Osteoblast (primary cell): ENCODE measurements around the gene ATG7. TPM values are rescaled to one million over a fixed set of nuclear protein-coding genes. Genes with fewer than 3 reads are reported as not detected.

ENCODE experiments used
- DNase-seq: peaks from one replicate; pipeline ENCODE4 v3.0.0; 2011; ENCODE audit warnings: low spot score, mixed read lengths; ENCODE audit not compliant: insufficient read length; ENCODE audit errors: missing footprints
- H2AFZ ChIP-seq: 2 replicates; pipeline ENCODE4 v1.6.0; 2011; ENCODE audit warnings: mild to moderate bottlenecking, low read length
- H3K27ac ChIP-seq: 2 replicates; pipeline ENCODE4 v1.5.1; 2011; ENCODE audit warnings: mild to moderate bottlenecking, low read depth, low read length, moderate library complexity
- H3K27me3 ChIP-seq: 2 replicates; pipeline ENCODE4 v1.6.0; 2012; ENCODE audit warnings: mild to moderate bottlenecking, control low read depth, inconsistent platforms, low read length, moderate library complexity; ENCODE audit not compliant: insufficient read depth
- H3K36me3 ChIP-seq: 2 replicates; pipeline ENCODE4 v1.5.1; 2011; ENCODE audit warnings: mild to moderate bottlenecking, low read length, control low read depth, moderate library complexity; ENCODE audit not compliant: insufficient read depth
- H3K4me1 ChIP-seq: 2 replicates; pipeline ENCODE4 v1.5.1; 2011; ENCODE audit warnings: mild to moderate bottlenecking, low read length, control low read depth, moderate library complexity; ENCODE audit not compliant: insufficient read depth
- H3K4me2 ChIP-seq: 2 replicates; pipeline ENCODE4 v1.6.0; 2011; ENCODE audit warnings: mild to moderate bottlenecking, low read length; ENCODE audit not compliant: insufficient read depth
- H3K4me3 ChIP-seq: fragments of 200-600 bp; sonication (generic); 3 replicates; pipeline ENCODE4 v1.5.1; 2012; ENCODE audit warnings: mild to moderate bottlenecking, low read length, inconsistent platforms; ENCODE audit not compliant: insufficient read depth
- H3K79me2 ChIP-seq: 2 replicates; pipeline ENCODE4 v1.6.0; 2012; ENCODE audit warnings: mild to moderate bottlenecking, low read length, control low read depth, inconsistent platforms; ENCODE audit not compliant: insufficient read depth
- H3K9me3 ChIP-seq: 2 replicates; pipeline ENCODE4 v1.5.1; 2011; ENCODE audit warnings: low read depth, low read length, control low read depth
- H4K20me1 ChIP-seq: 2 replicates; pipeline ENCODE4 v1.6.0; 2012; ENCODE audit warnings: mild to moderate bottlenecking, low read length, control low read depth; ENCODE audit not compliant: insufficient read depth
- total RNA-seq: library from RNA; depleted of rRNA; stranded (reverse); fragments of >200 nt; gene quantifications from 2 replicates; pipeline ENCODE4 v1.2.3, GENCODE V29; 2012
- TF ChIP-seq, protein P1 (sequence below): IDR thresholded peaks from 2 replicates; pipeline ENCODE4 v1.5.1; 2011; ENCODE audit warnings: mild to moderate bottlenecking, low read depth, low read length, moderate library complexity; ENCODE audit errors: extremely low read depth

ATG7 gene
- total RNA-seq, 1 donor, result 93.4 TPM

DNA sequence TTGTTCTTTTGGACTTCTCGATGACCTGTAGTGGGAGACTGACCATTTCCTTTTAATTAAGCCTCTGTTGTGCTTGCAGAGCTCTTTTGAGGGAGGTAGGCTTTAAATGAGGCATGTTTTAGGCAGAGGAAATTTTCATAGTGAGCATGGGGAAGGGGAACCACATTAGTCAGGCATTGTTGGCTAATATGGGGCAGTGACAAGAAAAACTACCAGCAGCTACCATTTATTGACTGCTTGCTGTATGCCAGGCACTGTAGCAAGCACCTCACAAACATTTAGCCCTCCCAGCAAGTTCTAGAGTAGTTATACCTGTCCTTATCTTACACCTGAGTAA, 10.9 kb downstream of the ATG7 start:
- H2AFZ ChIP-seq, result no peak overlapping the region
- peaks cover 25% of the 10 kb centered on the region for H3K4me1 ChIP-seq
- TF ChIP-seq, protein P1, sequence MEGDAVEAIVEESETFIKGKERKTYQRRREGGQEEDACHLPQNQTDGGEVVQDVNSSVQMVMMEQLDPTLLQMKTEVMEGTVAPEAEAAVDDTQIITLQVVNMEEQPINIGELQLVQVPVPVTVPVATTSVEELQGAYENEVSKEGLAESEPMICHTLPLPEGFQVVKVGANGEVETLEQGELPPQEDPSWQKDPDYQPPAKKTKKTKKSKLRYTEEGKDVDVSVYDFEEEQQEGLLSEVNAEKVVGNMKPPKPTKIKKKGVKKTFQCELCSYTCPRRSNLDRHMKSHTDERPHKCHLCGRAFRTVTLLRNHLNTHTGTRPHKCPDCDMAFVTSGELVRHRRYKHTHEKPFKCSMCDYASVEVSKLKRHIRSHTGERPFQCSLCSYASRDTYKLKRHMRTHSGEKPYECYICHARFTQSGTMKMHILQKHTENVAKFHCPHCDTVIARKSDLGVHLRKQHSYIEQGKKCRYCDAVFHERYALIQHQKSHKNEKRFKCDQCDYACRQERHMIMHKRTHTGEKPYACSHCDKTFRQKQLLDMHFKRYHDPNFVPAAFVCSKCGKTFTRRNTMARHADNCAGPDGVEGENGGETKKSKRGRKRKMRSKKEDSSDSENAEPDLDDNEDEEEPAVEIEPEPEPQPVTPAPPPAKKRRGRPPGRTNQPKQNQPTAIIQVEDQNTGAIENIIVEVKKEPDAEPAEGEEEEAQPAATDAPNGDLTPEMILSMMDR, result no peak
- no peaks in the 10 kb centered on the region for H3K9me3 ChIP-seq
- H3K4me3 ChIP-seq, result no peak overlapping the region
- H3K79me2 ChIP-seq, result peaks cover 81% of the 10 kb centered on the region
- peaks cover 28% of the 10 kb centered on the region for H3K36me3 ChIP-seq
- no peak overlapping the region for H3K27ac ChIP-seq
- H3K27me3 ChIP-seq, result no peaks in the 10 kb centered on the region
- no peaks in the 10 kb centered on the region for H4K20me1 ChIP-seq
- no peak overlapping the region for H3K4me2 ChIP-seq
- no peak for DNase-seq

DNA sequence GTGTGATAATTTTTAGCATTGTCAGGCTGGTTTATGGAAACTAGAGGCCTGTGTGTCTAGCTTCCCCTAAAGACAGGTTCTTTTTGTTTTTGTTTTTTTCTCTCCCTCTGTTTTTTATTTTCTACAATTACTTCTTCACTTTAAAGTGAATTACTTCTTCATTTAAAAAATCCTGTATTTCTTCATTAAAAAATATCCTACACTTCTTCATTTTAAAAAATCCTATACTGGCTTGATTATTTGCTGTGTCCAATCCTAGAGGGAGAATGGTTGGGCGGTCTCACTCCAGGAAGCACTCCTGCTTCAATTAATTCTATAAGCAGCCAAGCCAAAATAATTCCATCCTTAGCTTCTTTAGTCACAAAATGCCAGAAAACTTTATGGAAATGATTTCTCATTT, 11.8 kb downstream of the ATG7 start:
- Histone ChIP-seq H3K4me2 (no peak overlapping the region), H3K27me3 (no peaks in the 10 kb centered on the region), H2AFZ (no peak overlapping the region), H3K4me3 (no peak overlapping the region), H3K79me2 (peaks cover 74% of the 10 kb centered on the region), H3K9me3 (no peaks in the 10 kb centered on the region), H3K36me3 (peaks cover 28% of the 10 kb centered on the region), H4K20me1 (no peaks in the 10 kb centered on the region), H3K4me1 (peaks cover 25% of the 10 kb centered on the region), H3K27ac (no peak overlapping the region)
- TF ChIP-seq, protein P1, result no peak
- no peak for DNase-seq

DNA sequence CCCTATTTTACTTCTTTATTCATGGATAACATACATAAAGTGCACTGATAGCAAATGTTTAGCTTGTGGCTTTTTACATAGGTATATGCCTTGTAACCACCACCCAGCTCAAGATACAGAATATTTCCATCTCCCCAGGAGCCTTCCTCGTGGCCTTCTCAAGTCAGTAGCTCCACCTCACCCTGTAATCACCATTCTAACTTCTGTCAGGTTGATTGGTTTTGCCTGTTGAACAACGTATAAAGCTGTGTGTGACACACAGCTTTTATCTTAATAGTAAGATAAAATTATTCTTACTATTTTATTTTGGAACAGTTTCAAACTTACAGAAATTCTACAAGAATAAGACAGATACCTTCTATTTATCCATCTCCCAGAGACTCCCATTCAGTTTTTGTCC, 13.3 kb downstream of the ATG7 start:
- Histone ChIP-seq H3K4me3 (no peak overlapping the region), H3K4me1 (peaks cover 38% of the 10 kb centered on the region), H3K36me3 (peaks cover 26% of the 10 kb centered on the region), H3K79me2 (peaks cover 62% of the 10 kb centered on the region), H2AFZ (no peak overlapping the region), H3K4me2 (no peak overlapping the region), H4K20me1 (no peaks in the 10 kb centered on the region), H3K27me3 (no peaks in the 10 kb centered on the region), H3K27ac (no peak overlapping the region), H3K9me3 (no peaks in the 10 kb centered on the region)
- DNase-seq, result no peak
- TF ChIP-seq, protein P1, result no peak

DNA sequence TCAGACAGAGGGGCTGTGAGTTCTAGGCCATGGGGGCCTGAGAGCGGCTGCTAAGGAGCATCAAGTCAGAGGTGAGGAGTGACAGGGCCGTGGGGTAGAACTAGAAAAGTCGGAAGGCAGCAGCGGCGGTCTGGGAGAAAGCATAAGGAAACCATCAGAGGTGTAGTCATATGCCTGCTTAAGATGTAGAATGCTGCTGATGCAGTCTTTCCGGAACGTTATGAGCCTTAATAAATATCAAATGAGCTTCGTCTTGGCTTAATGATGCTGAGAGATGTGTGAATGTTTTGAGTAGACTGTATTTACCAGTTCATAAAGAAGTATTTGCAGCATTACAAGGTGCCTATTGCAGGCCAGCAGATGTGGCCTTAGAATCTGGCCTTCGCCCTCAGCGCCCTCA, 15.2 kb downstream of the ATG7 start:
- H3K4me1 ChIP-seq, result peaks cover 52% of the 10 kb centered on the region
- H3K4me2 ChIP-seq, result peak overlapping the region; percentile 83
- H3K36me3 ChIP-seq, result peaks cover 14% of the 10 kb centered on the region
- H3K79me2 ChIP-seq, result peaks cover 46% of the 10 kb centered on the region
- peak overlapping the region; percentile 98 for H3K27ac ChIP-seq
- TF ChIP-seq, protein P1, result no peak
- no peak for DNase-seq
- no peaks in the 10 kb centered on the region for H4K20me1 ChIP-seq
- H3K27me3 ChIP-seq, result no peaks in the 10 kb centered on the region
- H3K9me3 ChIP-seq, result no peaks in the 10 kb centered on the region
- no peak overlapping the region for H3K4me3 ChIP-seq
- no peak overlapping the region for H2AFZ ChIP-seq
